A549 treated with AZD9567 at 1 μM for 4 hours (cell line): ENCODE data around the gene KTN1. TPM values are rescaled to one million over a fixed set of nuclear protein-coding genes. Genes with fewer than 3 reads are reported as not detected.

ENCODE experiments used
- total RNA-seq: library from RNA; stranded (reverse); fragments of 200-300 nt; extraction: Qiagen RNA extraction; gene quantifications from 5 replicates; pipeline ENCODE4 v1.2.3, GENCODE V29; 2022; ENCODE audit not compliant: insufficient read depth

KTN1 gene, protein sequence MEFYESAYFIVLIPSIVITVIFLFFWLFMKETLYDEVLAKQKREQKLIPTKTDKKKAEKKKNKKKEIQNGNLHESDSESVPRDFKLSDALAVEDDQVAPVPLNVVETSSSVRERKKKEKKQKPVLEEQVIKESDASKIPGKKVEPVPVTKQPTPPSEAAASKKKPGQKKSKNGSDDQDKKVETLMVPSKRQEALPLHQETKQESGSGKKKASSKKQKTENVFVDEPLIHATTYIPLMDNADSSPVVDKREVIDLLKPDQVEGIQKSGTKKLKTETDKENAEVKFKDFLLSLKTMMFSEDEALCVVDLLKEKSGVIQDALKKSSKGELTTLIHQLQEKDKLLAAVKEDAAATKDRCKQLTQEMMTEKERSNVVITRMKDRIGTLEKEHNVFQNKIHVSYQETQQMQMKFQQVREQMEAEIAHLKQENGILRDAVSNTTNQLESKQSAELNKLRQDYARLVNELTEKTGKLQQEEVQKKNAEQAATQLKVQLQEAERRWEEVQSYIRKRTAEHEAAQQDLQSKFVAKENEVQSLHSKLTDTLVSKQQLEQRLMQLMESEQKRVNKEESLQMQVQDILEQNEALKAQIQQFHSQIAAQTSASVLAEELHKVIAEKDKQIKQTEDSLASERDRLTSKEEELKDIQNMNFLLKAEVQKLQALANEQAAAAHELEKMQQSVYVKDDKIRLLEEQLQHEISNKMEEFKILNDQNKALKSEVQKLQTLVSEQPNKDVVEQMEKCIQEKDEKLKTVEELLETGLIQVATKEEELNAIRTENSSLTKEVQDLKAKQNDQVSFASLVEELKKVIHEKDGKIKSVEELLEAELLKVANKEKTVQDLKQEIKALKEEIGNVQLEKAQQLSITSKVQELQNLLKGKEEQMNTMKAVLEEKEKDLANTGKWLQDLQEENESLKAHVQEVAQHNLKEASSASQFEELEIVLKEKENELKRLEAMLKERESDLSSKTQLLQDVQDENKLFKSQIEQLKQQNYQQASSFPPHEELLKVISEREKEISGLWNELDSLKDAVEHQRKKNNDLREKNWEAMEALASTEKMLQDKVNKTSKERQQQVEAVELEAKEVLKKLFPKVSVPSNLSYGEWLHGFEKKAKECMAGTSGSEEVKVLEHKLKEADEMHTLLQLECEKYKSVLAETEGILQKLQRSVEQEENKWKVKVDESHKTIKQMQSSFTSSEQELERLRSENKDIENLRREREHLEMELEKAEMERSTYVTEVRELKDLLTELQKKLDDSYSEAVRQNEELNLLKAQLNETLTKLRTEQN (N-terminal part only)
- total RNA-seq, result 88.1 to 150 TPM (median 103 TPM) in 5 replicates

DNA sequence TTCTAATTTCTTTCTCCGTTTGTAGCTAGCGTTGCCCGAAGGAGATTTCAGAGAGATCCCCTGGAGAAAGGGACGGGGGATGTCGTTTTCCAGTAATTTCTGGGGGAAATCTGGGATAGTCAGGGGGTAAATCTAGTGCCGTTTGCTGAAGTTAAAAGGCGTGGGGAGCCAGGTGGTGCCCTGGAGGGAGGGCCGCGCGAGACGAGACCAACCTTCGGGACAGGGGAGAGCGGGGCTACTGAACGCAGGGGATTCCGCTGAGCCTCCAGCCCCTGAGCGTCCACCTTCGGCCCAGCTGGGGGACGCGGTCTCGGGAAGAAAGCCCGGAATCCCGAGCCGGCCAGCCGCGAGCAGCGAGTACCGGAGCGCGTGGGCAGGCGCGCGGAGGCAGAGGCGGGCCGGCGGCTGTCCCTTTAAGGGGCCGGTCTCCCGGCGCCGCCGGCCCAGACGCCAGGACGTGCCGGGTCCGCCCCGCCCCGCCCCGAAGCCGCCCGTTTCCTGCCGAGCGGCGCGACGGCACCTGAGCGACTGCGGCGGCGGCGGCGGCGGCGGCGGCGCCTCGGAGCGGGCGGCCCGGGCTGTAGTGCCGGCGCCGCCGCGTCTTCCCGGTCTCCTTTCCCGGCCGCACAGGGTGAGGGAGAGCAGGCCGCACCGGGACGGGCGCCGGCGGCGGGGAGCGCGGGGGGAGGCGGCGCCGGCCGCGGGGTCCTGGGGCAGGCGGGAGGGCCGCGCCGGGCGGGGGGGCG is at the start of gene KTN1:
TSS of gene KTN1 (plus strand) at position 484 of the 746 bp plus-strand sequence. CDS start 31,842 bp downstream, outside the sequence.

Other genes starting within 250 kb of the KTN1 start
- 4.8 to 5.5 TPM (median 5.2 TPM) in 5 replicates for gene ATG14, start 168.4 kb upstream of the KTN1 start, total RNA-seq
- gene TBPL2, start 139.6 kb upstream of the KTN1 start, total RNA-seq, result not detected in 5 replicates